ENCODE results near the gene C9orf78. TPM values are rescaled to one million over a fixed set of nuclear protein-coding genes. Genes with fewer than 3 reads are reported as not detected.

C9orf78 gene
- total RNA-seq, 2 experiments from 2014 or later = 71.4 to 73.4 TPM

GRCh38 chr9:129828051-129828450 is 7.0 kb downstream of the C9orf78 start:
- Mint-ChIP-seq H3K27me3 (no peaks in the 10 kb centered on the region), H3K9me3 (no peaks in the 10 kb centered on the region), H3K36me3 (peaks cover 11% of the 10 kb centered on the region), H3K4me3 (no peak overlapping the region), H3K27ac (no peak overlapping the region), H3K4me1 (peaks cover 7% of the 10 kb centered on the region)
- POLR2A ChIA-PET = no interaction called here
- ATAC-seq (ENCODE audit: low read depth) = no peak
- no peak for DNase-seq

- no peak for ATAC-seq (ENCODE audit: low read depth)
- no peak for DNase-seq
- no peaks in the 10 kb centered on the region for H3K9me3 Mint-ChIP-seq
- no peak overlapping the region for H3K27ac Mint-ChIP-seq
- POLR2A ChIA-PET = interaction anchor here (0.8 kb wide), 1 partner anchor 9 kb away, joined by 5 read pairs; the partner anchor contains the start of genes C9orf78 and USP20
- H3K36me3 Mint-ChIP-seq = peaks cover 16% of the 10 kb centered on the region
- no peaks in the 10 kb centered on the region for H3K27me3 Mint-ChIP-seq
- H3K4me1 Mint-ChIP-seq = peaks cover 14% of the 10 kb centered on the region
- no peak overlapping the region for H3K4me3 Mint-ChIP-seq
These were observed 8.3 kb downstream of the C9orf78 start for GRCh38 chr9:129826759-129827158.

- Mint-ChIP-seq H3K4me3 (no peak overlapping the region), H3K4me1 (peaks cover 14% of the 10 kb centered on the region), H3K27ac (no peak overlapping the region), H3K27me3 (no peaks in the 10 kb centered on the region), H3K36me3 (peaks cover 12% of the 10 kb centered on the region), H3K9me3 (no peaks in the 10 kb centered on the region)
- POLR2A ChIA-PET = interaction anchor here (0.8 kb wide), 1 partner anchor 9 kb away, joined by 5 read pairs; the partner anchor contains the start of genes C9orf78 and USP20
- ATAC-seq (ENCODE audit: low read depth) (no peak), DNase-seq (no peak)
These were observed 8.7 kb downstream of the C9orf78 start for GRCh38 chr9:129826344-129826743.

GRCh38 chr9:129823935-129824601 is 11.0 kb downstream of the C9orf78 start, which contains the start of gene TOR1A:
TSS of gene TOR1A (minus strand) at chr9:129824136. CDS start at chr9:129824085, 51 bp downstream.
- Mint-ChIP-seq H3K9me3 (no peaks in the 10 kb centered on the region), H3K4me1 (peaks cover 10% of the 10 kb centered on the region), H3K36me3 (peaks cover 10% of the 10 kb centered on the region), H3K4me3 (peak within 1 kb of the TSS; percentile 86), H3K27me3 (no peaks in the 10 kb centered on the region), H3K27ac (peak within 1 kb of the TSS; percentile 78)
- POLR2A ChIA-PET = interaction anchor here (1.8 to 3.2 kb wide), 3 partner anchors 11 to 61 kb away, joined by 6 to 12 read pairs (median 6); partner anchors contain the start of genes C9orf78 and USP20
- DNase-seq = peak; percentile 90
- ATAC-seq (ENCODE audit: low read depth) = peak; percentile 87

- ATAC-seq (ENCODE audit: low read depth) (peak; percentile 41), DNase-seq (no peak)
- no peaks in the 10 kb centered on the region for H3K9me3 Mint-ChIP-seq
- H3K36me3 Mint-ChIP-seq = peaks cover 14% of the 10 kb centered on the region
- H3K27me3 Mint-ChIP-seq = no peaks in the 10 kb centered on the region
- peak overlapping the region; percentile 78 for H3K27ac Mint-ChIP-seq
- H3K4me3 Mint-ChIP-seq = peak overlapping the region; percentile 86
- peaks cover 11% of the 10 kb centered on the region for H3K4me1 Mint-ChIP-seq
- POLR2A ChIA-PET = interaction anchor here (1.0 to 3.2 kb wide), 6 partner anchors 12 to 65 kb away, joined by 3 to 12 read pairs (median 6); partner anchors contain the start of genes C9orf78 and USP20
These were observed 11.5 kb downstream of the C9orf78 start for GRCh38 chr9:129823542-129823934.

- POLR2A ChIA-PET = interaction anchor here (1.0 to 3.2 kb wide), 7 partner anchors 12 to 66 kb away, joined by 3 to 12 read pairs (median 6); partner anchors contain the start of genes C9orf78 and USP20
- H3K27me3 Mint-ChIP-seq = no peaks in the 10 kb centered on the region
- H3K9me3 Mint-ChIP-seq = no peaks in the 10 kb centered on the region
- peak; percentile 49 for DNase-seq
- H3K36me3 Mint-ChIP-seq = peaks cover 17% of the 10 kb centered on the region
- H3K27ac Mint-ChIP-seq = peak overlapping the region; percentile 78
- peak overlapping the region; percentile 86 for H3K4me3 Mint-ChIP-seq
- peak; percentile 46 for ATAC-seq (ENCODE audit: low read depth)
- peaks cover 12% of the 10 kb centered on the region for H3K4me1 Mint-ChIP-seq
These were observed 12.1 kb downstream of the C9orf78 start for GRCh38 chr9:129822898-129823541.

GRCh38 chr9:129816501-129817435 is 18.3 kb downstream of the C9orf78 start:
- peaks cover 18% of the 10 kb centered on the region for H3K36me3 Mint-ChIP-seq
- no peak overlapping the region for H3K4me3 Mint-ChIP-seq
- no peak for ATAC-seq (ENCODE audit: low read depth)
- no peaks in the 10 kb centered on the region for H3K9me3 Mint-ChIP-seq
- no peak for DNase-seq
- POLR2A ChIA-PET = interaction anchor here (0.7 kb wide), 1 partner anchor 12 kb away, joined by 4 read pairs; no protein-coding TSS in a partner anchor
- H3K27me3 Mint-ChIP-seq = no peaks in the 10 kb centered on the region
- no peak overlapping the region for H3K27ac Mint-ChIP-seq
- H3K4me1 Mint-ChIP-seq = peaks cover 11% of the 10 kb centered on the region

GRCh38 chr9:129815278-129815677 is 19.8 kb downstream of the C9orf78 start:
- no peaks in the 10 kb centered on the region for H3K27me3 Mint-ChIP-seq
- ATAC-seq (ENCODE audit: low read depth) (no peak), DNase-seq (no peak)
- no peaks in the 10 kb centered on the region for H3K9me3 Mint-ChIP-seq
- POLR2A ChIA-PET = no interaction called here
- H3K36me3 Mint-ChIP-seq = peaks cover 23% of the 10 kb centered on the region
- H3K4me1 Mint-ChIP-seq = peaks cover 13% of the 10 kb centered on the region
- H3K27ac Mint-ChIP-seq = no peak overlapping the region
- no peak overlapping the region for H3K4me3 Mint-ChIP-seq

- DNase-seq (no peak), ATAC-seq (ENCODE audit: low read depth) (no peak)
- H3K9me3 Mint-ChIP-seq = no peaks in the 10 kb centered on the region
- POLR2A ChIA-PET = interaction anchor here (1.1 kb wide), 1 partner anchor 20 kb away, joined by 4 read pairs; the partner anchor contains the start of genes C9orf78 and USP20
- H3K4me1 Mint-ChIP-seq = peaks cover 15% of the 10 kb centered on the region
- H3K4me3 Mint-ChIP-seq = no peak overlapping the region
- H3K27me3 Mint-ChIP-seq = no peaks in the 10 kb centered on the region
- peak overlapping the region; percentile 26 for H3K27ac Mint-ChIP-seq
- H3K36me3 Mint-ChIP-seq = peaks cover 23% of the 10 kb centered on the region
These were observed 20.4 kb downstream of the C9orf78 start for GRCh38 chr9:129814432-129815223.

GRCh38 chr9:129813661-129814060 is 21.4 kb downstream of the C9orf78 start:
- POLR2A ChIA-PET = no interaction called here
- H3K27ac Mint-ChIP-seq = no peak overlapping the region
- H3K36me3 Mint-ChIP-seq = peaks cover 24% of the 10 kb centered on the region
- no peak for DNase-seq
- peaks cover 16% of the 10 kb centered on the region for H3K4me1 Mint-ChIP-seq
- ATAC-seq (ENCODE audit: low read depth) = no peak
- H3K27me3 Mint-ChIP-seq = no peaks in the 10 kb centered on the region
- H3K4me3 Mint-ChIP-seq = no peak overlapping the region
- no peaks in the 10 kb centered on the region for H3K9me3 Mint-ChIP-seq

- H3K27ac Mint-ChIP-seq = no peak overlapping the region
These were observed 22.7 kb downstream of the C9orf78 start for GRCh38 chr9:129812385-129812784.

GRCh38 chr9:129811967-129812363 is 23.1 kb downstream of the C9orf78 start:
- POLR2A ChIA-PET = interaction anchor here (0.6 kb wide), 1 partner anchor 82 kb away, joined by 5 read pairs; no protein-coding TSS in a partner anchor
- DNase-seq (no peak), ATAC-seq (ENCODE audit: low read depth) (no peak)
- Mint-ChIP-seq H3K27ac (no peak overlapping the region), H3K9me3 (no peaks in the 10 kb centered on the region), H3K4me1 (peaks cover 14% of the 10 kb centered on the region), H3K27me3 (no peaks in the 10 kb centered on the region), H3K36me3 (peaks cover 30% of the 10 kb centered on the region), H3K4me3 (no peak overlapping the region)

More at GRCh38 chr9:129812385-129812784, 22.7 kb downstream of the C9orf78 start:
- H3K4me3 Mint-ChIP-seq = no peak overlapping the region
- H3K9me3 Mint-ChIP-seq = no peaks in the 10 kb centered on the region
- H3K36me3 Mint-ChIP-seq = peaks cover 26% of the 10 kb centered on the region
- ATAC-seq (ENCODE audit: low read depth) = no peak
- H3K4me1 Mint-ChIP-seq = peaks cover 14% of the 10 kb centered on the region
- no peak for DNase-seq
- H3K27me3 Mint-ChIP-seq = no peaks in the 10 kb centered on the region
- POLR2A ChIA-PET = interaction anchor here (0.5 to 0.7 kb wide), 2 partner anchors 56 to 994 kb away, joined by 3 to 5 read pairs; partner anchors contain the start of gene ENDOG
